Adrenal gland (tissue), 5 donors: ENCODE measurements around the gene SH2D4B.

Source experiments
- POLR2A ChIP-seq, 2 donors: fragments of 450-650 bp; IDR thresholded peaks; one replicate each; pipeline ENCODE4 v1.6.1; 2017; ENCODE audit warnings: antibody characterized with exemption in 2 of 2, mild to moderate bottlenecking in 2 of 2, moderate library complexity in 1 of 2
- TF ChIP-seq, protein P1 (sequence below), 6 experiments: fragments of 450-650 bp in 4 of 6; fragments of 200-600 bp in 2 of 6; sonication (generic) in 1 of 6; IDR thresholded peaks; 1 replicate in 5 of 6; 2 replicates in 1 of 6; pipeline versions ENCODE4 v1.5.1 to v1.8.0; 2016 to 2021; ENCODE audit warnings: antibody characterized with exemption in 6 of 6, mild to moderate bottlenecking in 2 of 6, moderate library complexity in 1 of 6
- donor health status: DM: no; HTN: no; CAD: no.

DNA sequence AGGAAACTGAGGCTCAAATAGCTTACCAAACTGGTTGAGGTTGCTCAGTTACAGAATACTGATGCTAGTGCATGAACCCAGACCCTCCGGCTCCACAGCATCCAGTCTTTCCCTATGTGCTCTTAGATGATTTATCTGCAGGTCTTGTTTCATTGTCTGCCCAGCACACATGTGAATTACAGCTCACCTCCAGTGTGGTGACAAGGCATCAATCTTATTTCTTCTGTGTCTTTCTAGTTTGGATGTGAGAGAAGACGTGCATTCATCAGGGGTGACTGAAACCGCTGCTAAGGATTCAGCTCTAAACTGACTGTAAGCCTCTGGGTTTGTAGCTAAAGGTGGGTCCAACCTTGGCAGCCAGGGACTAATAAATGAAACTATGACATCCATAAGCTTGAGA is 123.8 kb downstream of the SH2D4B start:
- TF ChIP-seq POLR2A (IDR thresholded peaks at IDR 0.05): no peak
- TF ChIP-seq, protein P1, sequence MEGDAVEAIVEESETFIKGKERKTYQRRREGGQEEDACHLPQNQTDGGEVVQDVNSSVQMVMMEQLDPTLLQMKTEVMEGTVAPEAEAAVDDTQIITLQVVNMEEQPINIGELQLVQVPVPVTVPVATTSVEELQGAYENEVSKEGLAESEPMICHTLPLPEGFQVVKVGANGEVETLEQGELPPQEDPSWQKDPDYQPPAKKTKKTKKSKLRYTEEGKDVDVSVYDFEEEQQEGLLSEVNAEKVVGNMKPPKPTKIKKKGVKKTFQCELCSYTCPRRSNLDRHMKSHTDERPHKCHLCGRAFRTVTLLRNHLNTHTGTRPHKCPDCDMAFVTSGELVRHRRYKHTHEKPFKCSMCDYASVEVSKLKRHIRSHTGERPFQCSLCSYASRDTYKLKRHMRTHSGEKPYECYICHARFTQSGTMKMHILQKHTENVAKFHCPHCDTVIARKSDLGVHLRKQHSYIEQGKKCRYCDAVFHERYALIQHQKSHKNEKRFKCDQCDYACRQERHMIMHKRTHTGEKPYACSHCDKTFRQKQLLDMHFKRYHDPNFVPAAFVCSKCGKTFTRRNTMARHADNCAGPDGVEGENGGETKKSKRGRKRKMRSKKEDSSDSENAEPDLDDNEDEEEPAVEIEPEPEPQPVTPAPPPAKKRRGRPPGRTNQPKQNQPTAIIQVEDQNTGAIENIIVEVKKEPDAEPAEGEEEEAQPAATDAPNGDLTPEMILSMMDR (IDR thresholded peaks at IDR 0.05): no peak
